Placental pericyte (primary cell): ENCODE results near the gene FUOM. TPM values are rescaled to one million over a fixed set of nuclear protein-coding genes. Genes with fewer than 3 reads are reported as not detected.

Experiments
- small RNA-seq: library from RNA; depleted of rRNA; stranded (forward); fragments of <200 nt; gene quantifications from one replicate; pipeline ENCODE3, GENCODE V24; 2012; ENCODE audit warnings: low replicate concordance
- total RNA-seq: library from RNA; depleted of rRNA; stranded (reverse); fragments of >200 nt; gene quantifications from 2 replicates; pipeline ENCODE4 v1.2.3, GENCODE V29; 2012

Gene FUOM, protein sequence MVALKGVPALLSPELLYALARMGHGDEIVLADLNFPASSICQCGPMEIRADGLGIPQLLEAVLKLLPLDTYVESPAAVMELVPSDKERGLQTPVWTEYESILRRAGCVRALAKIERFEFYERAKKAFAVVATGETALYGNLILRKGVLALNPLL
- 7.7 and 10.1 TPM in 2 replicates for total RNA-seq

DNA sequence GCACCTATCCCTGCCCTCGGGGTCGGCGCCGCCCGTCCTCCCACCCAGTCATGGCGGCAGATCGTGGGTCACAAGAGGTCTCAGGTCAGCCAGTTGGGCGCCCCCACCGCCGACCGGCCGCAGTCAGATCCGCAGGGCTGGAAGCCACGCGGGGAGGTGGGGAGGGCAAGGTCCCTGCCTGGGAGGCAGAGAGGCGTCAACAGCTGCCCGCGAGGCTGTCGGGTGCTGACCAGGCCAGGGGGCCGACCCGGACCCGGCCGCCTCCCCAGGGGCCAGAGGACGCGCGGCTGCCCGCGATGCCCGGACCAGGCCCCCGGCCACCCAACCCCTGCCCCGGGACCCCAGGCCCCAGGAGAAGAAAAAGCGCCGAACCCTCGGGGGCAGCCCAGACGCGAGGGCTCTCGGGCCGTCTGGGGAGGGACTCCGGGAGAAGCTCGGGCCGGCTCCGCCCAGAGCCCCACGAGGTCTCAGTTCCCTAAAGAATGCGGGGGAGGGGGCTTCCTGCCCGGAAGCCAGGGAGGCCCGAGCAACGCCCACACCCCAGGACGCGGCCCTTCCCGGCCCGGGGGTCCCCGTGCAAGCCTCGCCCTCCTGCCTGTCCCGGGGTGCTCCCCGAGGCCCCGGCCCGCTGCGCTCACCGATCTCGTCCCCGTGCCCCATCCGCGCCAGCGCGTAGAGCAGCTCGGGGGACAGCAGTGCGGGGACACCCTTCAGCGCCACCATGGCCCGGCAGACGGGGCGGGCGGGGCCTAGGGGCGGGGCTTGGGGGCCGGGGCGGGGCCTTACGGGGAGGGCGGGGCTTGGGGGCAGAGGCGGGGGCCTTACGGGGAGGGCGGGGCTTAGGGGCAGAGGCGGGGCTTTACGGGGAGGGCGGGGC lies at the start of gene FUOM:
Gene FUOM (minus strand): TSS at position 735 of the 877 bp plus-strand sequence. CDS start 12 bp downstream, at position 723.

DNA sequence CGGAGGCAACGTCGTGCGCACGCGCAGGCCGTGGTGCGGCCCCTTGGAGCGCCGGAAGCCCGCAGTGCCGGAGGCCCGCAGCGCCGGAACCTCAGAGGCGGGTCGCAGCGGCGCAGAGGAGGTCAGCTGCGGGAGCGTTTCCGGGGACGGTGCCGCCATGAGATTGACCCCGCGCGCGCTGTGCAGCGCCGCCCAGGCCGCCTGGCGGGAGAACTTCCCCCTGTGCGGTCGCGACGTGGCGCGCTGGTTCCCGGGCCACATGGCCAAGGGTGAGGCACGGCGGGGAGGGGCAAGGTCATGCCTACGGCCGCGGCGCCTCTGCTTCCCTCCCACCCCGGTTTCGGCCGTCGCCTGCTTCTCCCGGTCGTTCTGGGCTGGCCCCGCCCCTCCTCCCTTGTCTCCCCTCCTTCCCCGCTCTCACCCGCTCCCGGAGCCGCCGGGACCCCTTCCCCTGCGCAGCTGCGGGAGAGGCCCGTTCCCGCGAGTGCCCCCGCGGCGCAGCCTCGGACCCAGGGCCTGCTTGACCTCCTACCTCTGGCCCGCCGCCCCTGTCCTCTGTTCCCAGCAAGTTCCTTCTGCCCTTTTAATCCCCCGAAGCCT lies 36.3 kb upstream of the FUOM start, which contains the start of gene MTG1:
Gene MTG1 (plus strand): TSS at position 94 of the 600 bp plus-strand sequence. CDS start 64 bp downstream, at position 158.

DNA sequence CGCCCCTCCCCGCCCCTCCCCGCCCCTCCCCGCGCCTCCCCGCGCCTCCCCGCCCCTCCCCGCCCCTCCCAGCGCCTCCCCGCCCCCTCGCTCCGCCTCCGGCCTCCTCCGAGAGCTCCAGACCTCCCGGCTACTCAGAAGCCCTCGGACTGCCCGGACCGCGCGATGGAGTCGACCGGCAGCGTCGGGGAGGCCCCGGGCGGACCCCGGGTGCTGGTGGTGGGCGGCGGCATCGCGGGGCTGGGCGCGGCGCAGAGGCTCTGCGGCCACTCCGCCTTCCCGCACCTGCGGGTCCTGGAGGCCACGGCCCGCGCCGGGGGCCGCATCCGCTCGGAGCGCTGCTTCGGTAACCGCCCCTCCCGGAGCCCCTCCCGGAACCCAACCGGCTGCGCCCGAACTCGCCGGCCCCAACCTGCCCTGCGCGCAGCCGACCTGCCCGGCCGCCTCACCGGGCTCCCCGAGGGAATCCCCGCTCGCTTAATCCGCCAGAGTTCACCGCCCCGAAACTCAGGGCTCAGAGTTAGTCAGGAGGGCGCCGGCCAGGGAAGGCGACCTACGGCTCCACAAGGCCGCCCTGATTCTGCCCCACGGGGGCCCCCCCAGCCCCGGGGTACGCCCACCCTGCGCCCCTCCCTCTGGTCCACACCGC lies 21.5 kb upstream of the FUOM start, which contains the start of gene PAOX:
Gene PAOX (plus strand): TSS at position 111 of the 649 bp plus-strand sequence. CDS start 55 bp downstream, at position 166.

DNA sequence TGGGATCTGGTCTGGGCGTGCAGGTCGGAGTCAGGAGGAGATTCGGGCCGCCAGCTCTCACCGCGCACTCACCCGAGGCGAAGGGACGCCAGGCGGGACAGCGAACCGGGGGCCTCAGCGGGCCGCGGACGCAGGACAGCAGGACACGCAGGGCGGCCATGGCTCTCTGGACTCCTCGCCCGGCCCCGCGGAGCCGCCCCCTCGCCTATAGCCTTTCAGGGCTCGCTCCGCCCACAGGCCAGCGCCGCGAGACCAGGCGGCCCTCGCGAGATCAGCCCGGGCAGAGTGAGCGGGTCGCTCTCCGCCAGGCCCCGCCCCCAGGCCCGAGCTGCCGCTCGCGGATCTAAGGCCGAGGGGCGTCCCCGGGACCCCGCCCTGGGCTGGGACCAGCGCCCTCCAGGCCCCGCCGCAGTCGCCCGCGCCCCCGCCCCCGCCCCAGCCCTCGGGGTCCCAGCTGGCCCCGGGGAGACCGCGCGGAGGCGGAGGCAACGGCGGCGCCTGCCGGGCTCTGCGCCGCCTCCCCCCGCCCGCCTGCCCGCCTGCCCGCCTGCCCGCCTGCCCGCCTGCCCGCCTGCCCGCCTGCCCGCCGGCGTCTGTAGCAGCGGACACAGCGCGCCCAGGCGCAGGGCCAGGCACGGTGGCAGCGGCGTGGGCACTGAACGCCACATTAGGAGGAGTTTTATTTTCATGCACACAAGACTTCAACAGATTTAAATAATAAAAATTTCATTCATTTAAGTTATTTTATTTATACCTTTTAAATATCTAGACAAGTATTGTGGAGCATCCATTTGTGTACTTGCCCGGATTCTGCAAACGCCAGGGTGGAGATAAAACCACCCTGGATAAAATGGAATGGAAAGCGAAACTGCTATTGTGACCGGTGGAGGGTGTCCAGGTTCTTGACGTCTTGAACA lies 15.6 kb upstream of the FUOM start, which contains the start of gene ECHS1:
Gene ECHS1 (minus strand): TSS at position 181 of the 917 bp plus-strand sequence. CDS start 21 bp downstream, at position 160.

DNA sequence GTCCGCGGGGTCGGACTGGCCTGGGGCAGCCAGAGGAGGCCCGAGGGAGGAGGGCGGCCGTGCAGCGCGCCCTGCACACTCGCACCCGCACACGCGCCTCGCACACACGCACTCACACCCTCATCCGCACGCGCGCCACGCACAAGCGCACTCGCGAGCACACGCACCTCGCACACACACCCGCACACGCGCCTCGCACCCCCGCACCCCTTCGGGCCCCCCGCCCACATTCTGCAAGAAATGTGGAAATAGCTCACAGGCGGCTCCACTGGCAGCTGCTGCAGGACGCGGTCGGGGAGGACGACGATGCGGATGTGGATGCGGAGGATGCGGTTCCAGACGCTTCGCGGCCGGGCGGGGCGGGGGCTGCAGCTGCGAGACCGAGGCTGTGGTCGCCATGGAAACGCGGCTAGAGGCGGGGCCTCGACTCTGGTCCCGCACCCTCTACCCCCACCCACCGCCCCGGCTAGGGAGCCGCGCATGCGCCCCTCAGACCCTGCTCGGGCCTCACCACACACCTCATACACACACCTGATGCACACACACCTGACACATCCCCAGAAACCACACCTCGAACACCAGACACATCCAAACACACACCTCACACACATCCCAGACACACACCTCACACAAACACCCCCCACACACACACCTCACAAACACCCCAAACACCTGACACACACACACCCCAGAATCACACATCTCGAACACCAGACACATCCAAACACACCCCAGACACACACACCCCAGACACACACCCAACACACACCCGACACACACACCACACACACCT lies 21.0 kb downstream of the FUOM start, which contains the start of gene CALY:
Gene CALY (minus strand): TSS at position 320 of the 793 bp plus-strand sequence. CDS start 7,907 bp downstream, outside the sequence.

DNA sequence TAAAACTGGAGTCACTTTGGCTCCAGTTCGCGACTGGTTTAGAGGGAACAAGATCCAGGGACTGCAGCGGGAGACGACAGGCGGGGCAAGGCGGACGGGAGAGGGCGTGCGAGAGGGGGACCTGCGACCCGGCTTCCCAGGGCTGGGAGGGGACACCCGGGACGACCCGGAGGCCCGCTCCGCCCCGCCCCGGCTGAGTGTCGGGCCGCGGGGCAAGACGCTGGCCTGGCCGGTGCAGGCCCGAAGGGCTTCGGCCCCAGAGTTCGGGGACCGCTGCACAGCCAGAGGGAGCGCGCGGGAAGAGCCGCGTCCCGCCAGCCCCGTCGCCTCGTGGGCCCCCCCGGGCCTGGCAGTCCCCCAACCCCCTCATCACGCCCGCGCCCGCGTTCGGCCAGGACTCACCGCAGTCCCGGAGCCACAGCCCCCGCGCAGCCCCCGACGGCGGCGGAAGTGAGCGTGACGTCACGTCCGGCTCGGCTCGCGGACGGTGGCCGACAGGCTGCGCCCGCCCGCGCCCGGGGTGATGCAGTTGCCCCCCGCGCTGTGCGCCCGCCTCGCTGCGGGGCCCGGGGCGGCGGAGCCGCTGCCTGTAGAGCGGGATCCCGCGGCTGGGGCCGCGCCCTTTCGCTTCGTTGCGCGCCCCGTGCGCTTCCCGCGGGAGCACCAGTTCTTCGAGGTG lies 49.3 kb downstream of the FUOM start, which contains the start of the genes TUBGCP2 and ZNF511:
Gene TUBGCP2 (minus strand): TSS at position 452 of the 679 bp plus-strand sequence. CDS start 5,931 bp downstream, outside the sequence.
Gene ZNF511 (plus strand): TSS at position 494 of the 679 bp plus-strand sequence. CDS start 30 bp downstream, at position 524.

Small RNA genes within 50 kb of the gene (small RNA-seq; reads per million reads assigned to genes)
- gene AL360181.4 (not detected), gene BANF1P2 (not detected), gene MIR3944 (not detected)

Other genes with a start within 250 kb of the FUOM start
- under 0.01 and 0.66 TPM in 2 replicates for gene KNDC1, start 197.8 kb downstream of the FUOM start, total RNA-seq
- gene UTF1, start 127.8 kb downstream of the FUOM start, total RNA-seq = not detected in 2 replicates
- not detected in 2 replicates for gene VENTX, start 120.2 kb downstream of the FUOM start, total RNA-seq
- gene ADAM8, start 81.2 kb downstream of the FUOM start, total RNA-seq = 2.6 and 18.3 TPM in 2 replicates
- gene TUBGCP2, start 49.1 kb downstream of the FUOM start, total RNA-seq = 58.6 and 122 TPM in 2 replicates
- 15.1 and 40.2 TPM in 2 replicates for gene ZNF511, start 49.1 kb downstream of the FUOM start, total RNA-seq
- gene CALY, start 21.1 kb downstream of the FUOM start, total RNA-seq = not detected in 2 replicates
- not detected in 2 replicates for gene PRAP1, start 10.6 kb downstream of the FUOM start, total RNA-seq
- 49.7 and 62.7 TPM in 2 replicates for gene ECHS1, start 15.3 kb upstream of the FUOM start, total RNA-seq
- 7.9 and 8.5 TPM in 2 replicates for gene PAOX, start 21.2 kb upstream of the FUOM start, total RNA-seq
- gene MTG1, start 36.1 kb upstream of the FUOM start, total RNA-seq = 33.9 and 36.1 TPM in 2 replicates
- under 0.01 TPM in 2 replicates for gene SPRN, start 66.6 kb upstream of the FUOM start, total RNA-seq
- gene SCART1, start 95.9 kb upstream of the FUOM start, total RNA-seq = 2.1 and 3.1 TPM in 2 replicates
- gene CYP2E1, start 169.3 kb upstream of the FUOM start, total RNA-seq = 0.57 and 3.5 TPM in 2 replicates
- gene SYCE1, start 207.6 kb upstream of the FUOM start, total RNA-seq = 8.3 and 9.7 TPM in 2 replicates